Activated T-helper 2 cell treated with anti-CD3 and anti-CD28 coated beads, Interferon-gamma antibody, Interleukin-2, Interleukin-4, amounts not matched to agents 10 μg/mL and 5 μg/mL and 100 μg/mL, durations not matched to agents 14 hours and 24 hours and 36 hours (primary cell): ENCODE data around the gene ANKZF1. TPM values are rescaled to one million over a fixed set of nuclear protein-coding genes. Genes with fewer than 3 reads are reported as not detected.

Experiments
- total RNA-seq: library from RNA; stranded (reverse); gene quantifications from 2 replicates; pipeline ENCODE4 v1.2.3, GENCODE V29; 2022

The ANKZF1 gene
- total RNA-seq, 1 donor from 2014 or later: 133 TPM

Other genes starting within 250 kb of the ANKZF1 start
- gene FEV, start 244.6 kb upstream of the ANKZF1 start, total RNA-seq: not detected in 2 replicates
- not detected in 2 replicates for gene CRYBA2, start 236.4 kb upstream of the ANKZF1 start, total RNA-seq
- not detected in 2 replicates for gene CFAP65, start 188.3 kb upstream of the ANKZF1 start, total RNA-seq
- gene IHH, start 168.9 kb upstream of the ANKZF1 start, total RNA-seq: 0.09 TPM in 1 of 2 replicates, not detected in the other
- 15.9 and 22.9 TPM in 2 replicates for gene NHEJ1, start 69.0 kb upstream of the ANKZF1 start, total RNA-seq
- gene SLC23A3, start 59.8 kb upstream of the ANKZF1 start, total RNA-seq: 1.3 and 1.9 TPM in 2 replicates
- gene CNPPD1, start 52.9 kb upstream of the ANKZF1 start, total RNA-seq: 56.6 and 58.5 TPM in 2 replicates
- 52.5 and 57.4 TPM in 2 replicates for gene RETREG2, start 51.5 kb upstream of the ANKZF1 start, total RNA-seq
- 27.3 and 33.5 TPM in 2 replicates for gene ZFAND2B, start 23.0 kb upstream of the ANKZF1 start, total RNA-seq
- 22.1 and 25.4 TPM in 2 replicates for gene ABCB6, start 10.8 kb upstream of the ANKZF1 start, total RNA-seq
- gene ATG9A, start 170 bp upstream of the ANKZF1 start, total RNA-seq: 53.1 and 60.5 TPM in 2 replicates
- 4.2 and 4.4 TPM in 2 replicates for gene GLB1L, start 15.6 kb downstream of the ANKZF1 start, total RNA-seq
- 32.0 and 33.3 TPM in 2 replicates for gene STK16, start 15.7 kb downstream of the ANKZF1 start, total RNA-seq
- not detected in 2 replicates for gene TUBA4B, start 23.4 kb downstream of the ANKZF1 start, total RNA-seq
- 220 and 231 TPM in 2 replicates for gene TUBA4A, start 24.1 kb downstream of the ANKZF1 start, total RNA-seq
- 49.8 and 55.6 TPM in 2 replicates for gene DNAJB2, start 49.6 kb downstream of the ANKZF1 start, total RNA-seq
- 1.1 and 1.6 TPM in 2 replicates for gene PTPRN, start 79.6 kb downstream of the ANKZF1 start, total RNA-seq
- not detected in 2 replicates for gene RESP18, start 102.9 kb downstream of the ANKZF1 start, total RNA-seq
- 117 and 120 TPM in 2 replicates for gene DNPEP, start 158.1 kb downstream of the ANKZF1 start, total RNA-seq
- not detected in 2 replicates for gene DES, start 188.6 kb downstream of the ANKZF1 start, total RNA-seq
- not detected in 2 replicates for gene SPEG, start 205.0 kb downstream of the ANKZF1 start, total RNA-seq